Measurements from ENCODE around the gene ENTREP3. TPM values are rescaled to one million over a fixed set of nuclear protein-coding genes. Genes with fewer than 3 reads are reported as not detected.
"Not testable (repeated sequence)": the region's sequence is repeated elsewhere in the genome, so short reads cannot be mapped to it uniquely, and the experiment has no call there.

Gene ENTREP3
- polyA plus RNA-seq, 4 donors: 20.0 to 32.8 (median 24.2) TPM

DNA sequence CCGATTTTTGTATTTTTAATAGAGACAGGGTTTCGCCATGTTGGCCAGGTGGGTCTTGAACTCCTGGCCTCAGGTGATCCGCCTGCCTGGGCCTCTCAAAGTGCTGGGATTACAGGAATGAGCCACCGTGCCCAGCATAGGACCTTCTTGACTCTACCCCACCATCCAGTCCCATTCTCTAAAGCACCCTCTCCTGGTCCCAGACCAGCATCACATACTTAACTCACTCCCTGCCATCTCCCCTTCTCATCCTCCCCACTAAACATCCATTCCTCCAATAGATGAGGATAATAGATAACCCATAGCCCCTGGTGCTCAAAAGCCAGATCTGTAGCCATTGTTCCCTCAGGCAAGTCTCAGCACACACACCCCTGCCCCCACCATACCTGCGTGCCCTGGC lies 2.1 kb downstream of the ENTREP3 start:
- no peak for DNase-seq (ENCODE audit: low read depth in 4 of 4, low spot score in 3 of 4)

DNA sequence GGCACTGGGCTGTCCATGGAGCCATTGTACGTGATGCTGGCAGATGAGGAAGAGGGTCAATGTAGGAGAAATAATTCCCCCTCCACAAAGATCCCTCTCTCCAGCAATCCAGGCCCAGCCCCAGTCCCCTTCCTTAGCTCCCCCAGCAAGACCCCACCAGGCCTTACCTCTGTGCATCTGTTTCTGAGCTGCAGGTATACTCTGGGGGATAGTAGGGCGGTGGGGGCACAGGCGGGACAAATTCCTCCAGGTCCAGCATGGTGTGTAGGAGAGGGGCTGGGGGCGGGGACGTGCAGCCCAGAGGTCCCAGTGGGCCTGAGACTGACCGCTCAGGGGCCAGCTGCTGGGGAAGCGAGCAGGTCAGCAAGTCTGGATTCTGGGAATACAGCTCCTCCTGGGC lies 3.7 kb downstream of the ENTREP3 start:
- no peak for DNase-seq (ENCODE audit: low read depth in 4 of 4, low spot score in 3 of 4)

DNA sequence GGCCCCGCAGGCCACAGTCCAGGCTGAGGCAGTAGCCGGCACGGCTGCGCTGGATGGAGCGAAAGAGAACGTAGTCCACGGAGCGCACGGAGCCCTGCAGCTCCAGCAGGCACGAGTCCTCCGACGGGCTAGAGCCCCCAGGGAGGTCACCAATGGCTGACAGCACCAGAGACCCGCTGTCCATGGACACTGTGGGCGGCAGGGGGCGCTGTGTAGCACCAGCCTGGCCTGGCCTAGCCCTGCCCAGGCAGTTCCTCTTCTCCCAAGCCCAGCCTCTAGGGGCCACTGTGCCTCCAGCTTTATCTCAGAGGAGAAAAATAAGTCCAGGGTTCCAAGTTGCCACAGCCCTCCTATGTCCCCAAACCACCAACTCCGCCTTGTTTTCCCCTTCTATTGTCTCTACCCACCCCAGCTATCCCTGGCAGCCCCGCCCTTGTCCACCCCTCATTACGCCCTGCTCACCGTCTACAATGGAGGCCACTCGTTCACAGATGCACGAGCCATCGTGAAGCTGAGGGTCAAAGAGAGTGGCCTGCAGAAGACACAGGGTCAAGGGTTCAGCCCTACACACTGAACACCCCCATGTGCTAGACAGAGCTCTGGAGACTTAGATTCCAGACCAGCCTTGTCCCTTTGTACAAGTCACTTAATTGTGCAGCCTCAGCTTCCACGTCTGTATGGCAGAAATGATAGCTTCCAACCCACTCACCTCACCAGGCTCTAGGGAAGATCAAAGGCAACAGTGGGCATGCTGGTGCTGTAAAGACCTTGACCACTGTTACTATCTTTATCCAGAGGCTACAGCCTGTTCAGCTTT lies 4.4 kb downstream of the ENTREP3 start:
- DNase-seq (ENCODE audit: low read depth in 4 of 4, low spot score in 3 of 4): peak in 3 of 4 donors; percentile 72 to 86 (median 85)

DNA sequence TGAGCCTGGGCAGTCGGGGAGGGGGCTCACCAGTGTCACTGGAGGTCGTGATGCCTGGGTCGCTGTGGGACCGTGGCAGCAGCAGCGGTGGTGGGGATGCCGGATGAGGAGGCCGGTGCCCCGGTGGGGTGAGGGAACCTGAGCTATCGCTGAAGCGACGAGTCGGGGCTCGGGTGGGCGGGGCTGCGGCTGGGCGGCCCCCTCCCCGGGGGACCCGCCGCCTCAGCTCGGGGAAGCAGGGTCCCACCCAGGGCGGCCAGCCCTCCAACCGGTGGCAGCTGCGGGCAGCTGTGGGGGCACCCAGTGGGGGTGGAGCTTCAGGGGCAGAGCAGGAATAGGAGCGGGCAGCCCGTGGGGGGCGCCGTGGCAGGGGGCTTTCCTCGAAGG lies 5.0 kb downstream of the ENTREP3 start:
- no peak for DNase-seq (ENCODE audit: low read depth in 4 of 4, low spot score in 3 of 4)

DNA sequence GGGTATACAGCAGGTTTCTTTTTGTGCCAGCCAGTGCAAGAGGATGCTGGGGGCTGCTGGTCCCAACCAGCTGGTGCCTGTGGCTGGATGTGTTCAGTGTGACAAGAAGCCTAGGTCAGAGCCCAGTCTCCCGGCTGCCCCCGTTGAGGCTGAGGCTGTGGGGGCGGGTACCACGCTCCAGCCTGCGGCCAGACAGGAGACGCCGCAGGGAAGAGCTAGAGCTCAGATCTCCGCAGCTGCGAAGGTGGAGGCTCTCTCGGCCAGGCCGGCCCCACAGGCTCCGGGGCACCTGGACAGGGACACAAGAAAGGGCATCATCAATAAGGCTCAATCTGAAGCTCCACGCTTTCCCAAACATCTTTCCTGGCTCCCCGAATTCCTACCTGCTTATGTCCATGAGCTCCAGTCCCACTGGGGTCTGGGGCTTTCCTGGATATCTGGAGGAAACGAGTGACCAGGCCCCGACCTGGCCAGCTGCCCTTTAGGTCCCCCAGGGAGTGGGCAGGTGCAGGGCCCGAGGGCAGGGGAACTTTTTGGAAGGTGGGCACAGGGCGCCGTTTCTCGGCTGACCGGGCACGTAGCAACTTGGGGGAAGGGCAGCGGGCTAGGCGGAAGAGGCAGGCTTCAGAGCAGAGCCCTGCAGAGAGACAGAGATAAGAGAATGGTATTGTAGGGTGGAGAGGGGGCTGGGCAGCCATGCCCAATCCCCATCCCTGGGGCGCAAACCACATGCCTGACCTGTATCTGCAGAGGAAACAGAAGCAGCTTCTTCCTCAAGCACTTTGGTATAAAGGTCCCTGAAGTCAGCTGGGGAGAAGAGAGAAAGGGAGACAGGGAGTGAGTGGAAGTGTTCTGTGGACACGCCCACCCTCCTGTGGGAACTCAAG lies 7.4 kb downstream of the ENTREP3 start:
- DNase-seq (ENCODE audit: low read depth in 4 of 4, low spot score in 3 of 4): no peak

DNA sequence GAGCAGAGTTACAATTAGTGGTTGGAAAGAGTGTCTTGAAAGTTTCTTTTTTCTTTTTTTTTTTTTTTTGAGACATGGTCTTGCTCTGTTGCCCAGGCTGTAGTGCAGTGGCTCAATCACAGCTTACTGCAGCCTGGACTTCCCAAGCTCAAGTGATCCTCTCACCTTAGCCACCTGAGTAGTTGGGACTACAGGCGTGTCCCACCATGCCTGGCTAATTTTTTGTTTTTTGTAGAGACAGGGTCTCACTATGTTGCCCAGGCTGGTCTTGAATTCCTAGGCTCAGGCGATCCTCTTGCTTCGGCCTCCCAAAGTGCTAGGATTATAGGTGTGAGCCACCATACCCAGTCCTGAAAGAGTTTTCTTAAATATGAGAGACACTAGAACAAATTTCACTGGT lies 8.5 kb downstream of the ENTREP3 start:
- DNase-seq (ENCODE audit: low read depth in 4 of 4, low spot score in 3 of 4): not testable (repeated sequence)

DNA sequence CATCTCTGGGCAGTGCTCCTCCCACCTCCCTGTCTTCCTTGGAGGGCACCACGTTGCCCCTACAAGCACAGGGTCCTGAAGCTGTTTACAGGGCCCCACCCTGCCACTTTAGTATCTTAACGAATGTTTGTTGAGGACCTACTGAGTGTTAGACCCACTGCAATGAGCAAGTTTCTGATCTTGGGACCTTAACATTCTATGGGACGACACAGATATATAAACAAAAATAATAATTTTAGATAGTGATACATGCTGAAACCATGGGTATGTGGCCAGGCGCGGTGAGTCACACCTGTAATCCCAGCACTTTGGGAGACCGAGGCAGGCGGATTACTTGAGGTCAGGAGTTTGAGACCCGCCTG lies 10.1 kb downstream of the ENTREP3 start:
- no peak for DNase-seq (ENCODE audit: low read depth in 4 of 4, low spot score in 3 of 4)

DNA sequence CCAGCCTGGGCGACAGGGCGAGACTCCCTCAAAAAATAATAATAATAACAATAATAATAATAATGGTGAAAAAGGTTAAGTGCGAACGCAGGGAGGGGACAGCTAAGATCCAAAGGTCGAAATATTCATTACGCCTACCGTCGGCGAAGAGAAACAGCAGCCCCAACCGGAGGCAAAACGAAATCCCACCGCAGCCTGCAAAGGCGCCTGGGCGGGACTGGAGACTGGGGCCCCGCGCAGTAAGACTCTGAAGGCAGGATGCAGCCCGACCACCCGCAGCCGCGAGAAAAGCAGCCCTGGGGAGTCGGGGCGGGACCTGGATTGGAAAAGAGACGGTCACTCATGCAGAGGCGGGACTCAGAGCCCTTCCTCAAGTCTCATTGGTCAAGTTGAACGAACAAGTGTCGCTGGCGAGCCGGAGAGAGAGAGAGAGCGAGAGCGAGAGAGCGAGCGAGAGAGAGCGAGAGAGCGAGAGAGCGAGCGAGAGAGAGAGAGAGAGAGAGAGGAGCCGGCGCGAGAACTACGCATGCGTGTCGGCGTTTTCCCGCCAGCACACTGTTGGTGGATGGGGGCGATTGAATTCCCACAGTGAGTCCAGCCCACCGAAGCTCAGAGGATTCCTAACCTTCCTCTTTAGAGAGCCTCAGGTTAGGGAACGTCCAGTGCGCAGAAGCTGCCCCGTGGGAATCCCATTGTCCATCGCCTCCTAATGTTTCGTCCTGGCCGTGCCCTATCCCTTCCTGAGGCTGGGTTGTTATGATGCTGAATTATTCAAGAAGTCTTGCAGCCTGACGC lies 10.7 kb downstream of the ENTREP3 start:
- peak; percentile 92 to 99 (median 98) for DNase-seq (ENCODE audit: low read depth in 4 of 4, low spot score in 3 of 4)

DNA sequence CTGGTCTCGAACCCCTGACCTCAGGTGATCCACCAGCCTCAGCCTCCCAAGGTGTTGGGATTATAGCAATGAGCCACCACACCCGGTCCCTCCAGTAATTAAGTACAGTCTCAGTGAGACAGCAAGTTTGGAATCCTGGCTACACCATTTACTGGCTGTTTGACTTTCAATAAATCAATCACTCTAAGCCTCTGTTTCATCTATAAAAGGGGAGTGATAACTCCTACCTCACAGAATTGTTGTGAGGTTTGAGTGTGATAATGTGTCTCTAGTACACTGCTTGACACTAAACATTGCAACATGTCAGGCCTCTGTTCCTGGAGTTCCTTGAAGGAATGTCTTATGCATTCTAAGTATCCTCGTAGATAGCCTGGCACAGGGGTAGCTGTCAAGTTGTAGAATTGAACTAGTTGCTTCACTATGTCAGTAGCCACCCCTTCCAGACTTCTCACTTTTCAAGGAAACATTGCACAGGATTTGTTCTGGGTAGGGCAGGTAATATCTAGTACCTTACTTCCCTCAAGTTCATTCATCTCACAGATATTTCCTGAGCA lies 12.4 kb downstream of the ENTREP3 start:
- DNase-seq (ENCODE audit: low read depth in 4 of 4, low spot score in 3 of 4): no peak

DNA sequence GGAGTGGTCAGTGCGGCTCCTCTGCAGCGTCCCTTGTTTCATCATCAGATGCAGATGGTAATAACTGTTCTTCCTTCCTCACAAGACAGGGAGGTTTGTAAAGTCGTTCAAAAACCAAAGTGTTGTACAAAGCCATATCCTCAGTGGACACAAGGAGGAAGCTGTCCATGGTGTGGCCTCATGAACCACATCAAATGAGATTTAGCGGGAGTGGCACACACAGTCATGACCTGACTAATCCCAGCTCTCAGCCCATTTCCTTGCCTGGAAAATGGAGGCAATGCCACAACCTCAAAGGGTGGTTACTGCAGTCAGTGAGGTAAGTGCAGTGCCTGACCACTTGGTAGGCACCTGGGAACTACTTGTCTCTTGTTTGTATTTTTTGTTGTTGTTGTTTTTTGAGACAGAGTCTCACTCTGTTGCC lies 13.4 kb downstream of the ENTREP3 start:
- DNase-seq (ENCODE audit: low read depth in 4 of 4, low spot score in 3 of 4): no peak

DNA sequence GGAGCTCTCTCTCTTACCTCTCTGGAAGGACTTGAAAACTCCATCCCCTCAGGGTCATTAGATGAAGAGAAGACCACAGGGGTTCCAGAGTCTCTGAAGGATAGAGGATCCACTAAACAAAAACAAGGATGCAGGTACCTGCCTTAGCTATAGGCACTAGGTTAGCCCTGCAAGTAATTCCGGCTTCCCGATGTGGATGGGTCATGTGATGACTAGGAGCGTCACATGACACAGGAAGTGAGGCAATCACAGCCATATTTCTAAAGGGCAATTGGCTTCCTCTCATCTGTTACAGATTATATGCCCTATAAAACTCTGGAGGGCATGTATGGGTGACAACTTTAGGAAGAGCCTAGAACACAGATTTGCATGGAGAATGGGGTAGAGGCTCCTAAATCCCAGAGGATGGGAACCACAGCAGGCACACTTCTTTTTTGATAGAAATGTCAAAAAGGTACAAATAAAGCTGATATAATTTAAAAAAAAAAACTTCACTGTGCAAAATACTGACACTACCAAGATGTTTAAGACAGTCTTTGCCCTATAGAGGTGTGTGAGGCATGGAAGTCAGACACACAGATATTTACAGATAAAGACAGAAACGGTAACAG lies 14.1 kb downstream of the ENTREP3 start:
- peak in 1 of 4 donors; percentile 63 for DNase-seq (ENCODE audit: low read depth in 4 of 4, low spot score in 3 of 4)

DNA sequence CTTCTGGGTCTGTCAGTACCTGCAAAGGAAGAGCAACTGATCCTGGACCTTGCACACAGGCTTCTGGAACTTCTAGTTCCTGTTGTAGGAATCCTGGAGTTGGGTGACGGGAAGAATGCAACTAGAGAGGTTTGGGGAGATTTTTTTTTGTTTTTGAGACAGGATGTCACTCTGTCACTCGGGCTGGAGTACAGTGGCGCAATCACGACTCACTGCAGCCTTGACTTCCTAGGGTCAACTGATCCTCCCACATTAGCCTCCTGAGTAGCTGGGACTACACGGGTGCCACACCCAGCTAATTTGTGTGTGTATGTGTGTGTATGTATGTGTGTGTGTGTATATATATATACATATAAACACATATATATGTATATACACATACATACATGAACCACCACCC lies 18.8 kb downstream of the ENTREP3 start:
- DNase-seq (ENCODE audit: low read depth in 4 of 4, low spot score in 3 of 4): no peak

DNA sequence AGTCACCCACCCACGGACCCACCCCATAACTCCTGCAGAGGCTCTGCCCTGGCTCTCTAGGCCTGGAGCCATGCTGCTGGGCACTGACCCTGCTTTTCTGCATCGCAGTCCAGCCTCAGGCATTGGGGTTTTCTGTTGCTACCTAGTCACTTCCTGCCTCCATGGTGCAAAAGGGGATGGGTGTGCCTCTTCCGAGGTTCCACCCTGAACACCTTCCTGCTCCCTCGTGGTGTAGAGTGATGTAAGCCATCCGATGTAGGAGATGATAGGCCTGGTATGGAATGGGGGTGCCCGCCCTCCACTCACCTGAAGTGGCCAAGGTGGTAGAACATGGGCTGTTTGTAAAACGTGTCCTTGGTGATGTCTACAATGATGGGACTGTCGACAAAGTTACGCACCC lies 19.9 kb downstream of the ENTREP3 start:
- DNase-seq (ENCODE audit: low read depth in 4 of 4, low spot score in 3 of 4): not testable (repeated sequence)

DNA sequence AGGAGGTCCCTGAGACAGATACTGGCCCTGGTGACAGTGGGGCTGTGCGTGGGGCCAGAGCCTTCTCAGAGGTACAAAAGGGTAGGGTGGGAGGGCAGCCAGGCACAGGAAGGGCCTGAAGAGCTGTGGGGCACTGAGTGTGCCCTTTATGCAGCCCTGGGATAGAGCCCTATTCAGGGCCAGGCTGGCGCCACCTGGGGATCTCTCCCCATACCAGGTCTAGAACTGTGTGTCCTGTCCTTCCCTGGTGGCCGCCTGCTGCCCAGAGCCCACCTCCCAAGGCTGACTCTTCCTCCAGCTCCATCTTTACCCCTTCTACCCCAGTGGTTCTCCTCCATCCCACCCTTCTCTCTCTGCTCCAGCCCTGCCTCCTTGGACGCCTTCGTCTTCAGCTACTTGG lies 21.8 kb downstream of the ENTREP3 start:
- not testable (repeated sequence) for DNase-seq (ENCODE audit: low read depth in 4 of 4, low spot score in 3 of 4)

DNA sequence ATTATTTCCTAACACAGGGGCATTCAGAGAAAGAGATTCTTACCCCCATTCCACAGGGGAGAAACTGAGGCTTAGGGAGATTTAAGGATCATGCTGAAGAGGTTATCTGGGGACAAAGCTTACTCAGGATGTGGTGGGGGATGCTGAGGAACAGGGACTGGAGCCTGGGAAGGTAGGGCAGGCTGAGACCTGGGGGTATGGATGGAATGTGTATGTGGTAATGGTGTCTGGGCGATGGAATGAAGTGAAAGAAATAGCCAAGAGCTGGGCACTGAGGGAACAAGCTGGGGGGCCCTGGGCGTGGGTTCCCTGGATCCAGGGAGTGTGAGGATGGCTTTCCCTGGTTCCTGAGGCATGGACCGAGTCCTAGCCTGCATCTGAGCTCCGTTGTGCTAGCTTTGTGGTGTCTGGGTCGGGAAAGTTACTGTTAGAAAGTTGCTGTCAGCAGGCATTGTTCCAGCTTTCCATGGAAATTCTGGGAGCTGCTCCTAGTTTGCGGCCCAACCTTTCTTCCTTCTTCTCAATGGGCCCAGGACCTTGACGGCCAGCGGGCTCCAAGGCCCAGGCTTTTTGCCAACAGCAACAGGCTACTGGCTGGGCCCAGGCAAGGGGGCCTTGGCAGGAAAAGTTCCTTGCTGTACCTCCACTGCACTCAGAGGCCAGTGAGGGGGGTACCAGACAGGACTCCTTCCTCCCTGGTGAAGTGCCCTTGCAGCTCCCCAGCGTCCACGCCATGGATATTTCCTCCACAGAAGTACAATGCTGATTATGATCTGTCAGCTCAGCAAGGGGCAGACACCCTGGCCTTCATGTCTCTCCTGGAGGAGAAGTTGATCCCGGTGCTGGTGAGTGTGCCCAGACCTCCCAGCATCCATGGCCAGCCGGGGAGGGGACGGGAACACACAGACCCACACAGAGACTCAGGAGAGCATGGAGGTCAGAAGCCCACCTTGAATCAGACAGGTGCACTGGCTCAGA lies 23.0 kb downstream of the ENTREP3 start:
- not testable (repeated sequence) for DNase-seq (ENCODE audit: low read depth in 4 of 4, low spot score in 3 of 4)

DNA sequence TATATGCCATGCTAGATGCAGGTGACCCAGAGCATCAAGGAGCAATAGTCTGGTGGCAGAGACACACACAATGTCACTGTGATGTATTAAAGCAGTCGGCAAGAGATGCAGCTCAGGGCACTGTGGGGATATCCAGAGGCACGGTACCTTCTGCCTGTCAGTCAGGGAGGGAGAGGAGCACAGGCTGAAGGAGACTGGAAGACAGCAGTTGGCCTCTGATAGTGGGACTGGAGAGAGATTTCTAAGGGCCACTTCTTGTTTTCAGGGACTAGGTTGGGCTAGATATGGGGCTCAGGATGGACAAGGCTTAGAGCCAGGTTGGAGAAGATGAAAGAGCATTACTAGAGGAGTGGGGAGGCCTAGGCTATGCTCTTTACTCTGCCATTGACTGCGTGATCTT lies 24.0 kb downstream of the ENTREP3 start:
- DNase-seq (ENCODE audit: low read depth in 4 of 4, low spot score in 3 of 4): not testable (repeated sequence)

DNA sequence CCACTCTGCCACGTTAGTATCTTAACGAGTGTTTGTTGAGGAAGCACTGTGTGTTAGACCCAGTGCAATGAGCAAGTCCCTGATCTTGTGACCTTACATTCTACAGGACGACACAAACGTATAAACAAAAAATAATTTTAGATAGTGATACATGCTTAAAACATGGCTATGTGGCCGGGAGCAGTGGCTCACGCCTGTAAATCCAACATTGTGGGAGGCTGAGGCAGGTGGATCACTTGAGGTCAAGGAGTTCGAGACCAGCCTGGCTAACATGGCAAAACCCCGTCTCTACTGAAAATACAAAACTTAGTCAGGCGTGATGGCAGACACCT lies 27.2 kb downstream of the ENTREP3 start:
- DNase-seq (ENCODE audit: low read depth in 4 of 4, low spot score in 3 of 4): no peak

DNA sequence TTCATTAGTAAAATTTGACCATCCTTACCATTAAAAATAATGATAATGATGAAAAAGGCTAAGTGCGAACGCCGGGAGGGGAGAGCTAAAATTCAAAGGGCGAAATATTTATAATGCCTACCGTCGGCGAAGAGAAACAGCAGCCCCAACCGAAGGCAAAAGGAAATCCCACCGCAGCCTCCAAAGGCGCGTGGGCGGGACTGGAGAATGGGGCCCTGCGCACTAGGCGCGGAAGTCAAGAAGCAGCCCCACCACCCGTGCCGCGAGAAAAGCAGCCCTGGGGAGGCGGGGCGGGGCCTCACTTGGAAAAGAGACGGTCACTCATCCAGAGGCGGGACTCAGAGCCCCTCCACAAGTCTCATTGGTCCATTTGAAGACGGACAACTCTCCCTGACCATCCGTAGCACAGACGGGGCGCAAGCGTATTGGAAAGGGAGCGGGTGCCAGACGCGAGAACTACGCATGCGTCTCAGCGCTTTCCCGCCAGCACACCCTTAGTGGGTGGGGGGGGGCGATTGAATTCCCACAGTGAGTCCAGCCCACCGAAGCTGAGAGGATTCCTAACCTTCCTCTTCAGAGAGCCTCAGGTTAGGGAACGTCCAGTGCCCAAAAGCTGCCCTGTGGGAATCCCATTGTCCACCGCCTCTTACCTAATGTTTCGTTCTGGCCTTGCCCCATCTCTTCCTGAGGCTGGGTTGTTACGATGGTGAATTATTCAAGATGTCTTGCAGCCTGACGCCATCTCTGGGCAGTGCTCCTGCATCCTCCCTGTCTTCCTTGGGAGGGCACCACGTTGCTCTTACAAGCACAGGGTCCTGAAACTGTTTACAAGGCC lies 27.8 kb downstream of the ENTREP3 start:
- peak; percentile 95 to 99 (median 98) for DNase-seq (ENCODE audit: low read depth in 4 of 4, low spot score in 3 of 4)

Measured in left renal pelvis (tissue), 4 donors.